HPDE6-E6E7 (cell line): ENCODE measurements around the gene NCAM1.
"Not testable (repeated sequence)": the region's sequence is repeated elsewhere in the genome, so short reads cannot be mapped to it uniquely, and the experiment has no call there.

ENCODE experiments used
- DNase-seq: peaks from one replicate; pipeline ENCODE4 v3.0.0; 2011; ENCODE audit warnings: missing footprints; ENCODE audit errors: extremely low spot score

NCAM1 gene

DNA sequence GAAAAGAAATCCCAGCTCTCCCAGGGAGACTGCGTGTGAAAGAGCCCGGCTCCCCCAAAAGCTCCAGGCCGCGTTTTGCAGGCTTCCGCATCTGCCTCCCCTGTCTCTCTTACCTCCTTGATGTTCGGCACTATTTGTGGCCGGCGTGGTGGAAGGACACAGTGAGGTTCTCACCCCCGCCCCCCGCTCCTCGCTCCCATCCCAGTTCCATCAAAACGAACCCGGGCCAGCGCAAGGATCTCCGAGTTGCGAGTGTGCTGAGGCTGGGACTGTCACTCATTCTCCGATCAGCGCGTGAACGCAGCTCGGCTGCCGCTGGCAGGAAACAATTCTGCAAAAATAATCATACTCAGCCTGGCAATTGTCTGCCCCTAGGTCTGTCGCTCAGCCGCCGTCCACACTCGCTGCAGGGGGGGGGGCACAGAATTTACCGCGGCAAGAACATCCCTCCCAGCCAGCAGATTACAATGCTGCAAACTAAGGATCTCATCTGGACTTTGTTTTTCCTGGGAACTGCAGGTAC, at the start of gene NCAM1:
TSS of gene NCAM1 (plus strand) at position 275 of the 523 bp plus-strand sequence.
- no peak for DNase-seq

DNA sequence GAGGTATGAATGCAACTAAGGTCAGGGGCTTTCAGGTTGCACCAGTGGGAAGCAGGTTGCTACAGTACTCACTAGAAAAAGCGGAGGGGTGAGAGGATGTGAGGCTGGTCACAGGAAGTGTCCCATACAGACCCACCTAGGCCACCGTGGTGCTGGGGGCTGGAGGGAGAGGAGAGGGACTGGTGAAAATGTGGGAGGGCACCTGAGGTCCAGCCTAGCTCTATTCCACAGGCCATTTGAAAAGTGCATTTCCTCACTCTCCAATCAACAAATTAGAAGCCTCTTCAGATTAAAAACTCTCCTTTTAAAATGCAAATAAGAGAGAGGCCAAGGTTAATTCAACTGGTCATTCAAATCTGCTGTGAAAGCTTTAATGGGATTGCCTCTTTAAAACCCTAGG, 38.6 kb upstream of the NCAM1 start:
- no peak for DNase-seq

DNA sequence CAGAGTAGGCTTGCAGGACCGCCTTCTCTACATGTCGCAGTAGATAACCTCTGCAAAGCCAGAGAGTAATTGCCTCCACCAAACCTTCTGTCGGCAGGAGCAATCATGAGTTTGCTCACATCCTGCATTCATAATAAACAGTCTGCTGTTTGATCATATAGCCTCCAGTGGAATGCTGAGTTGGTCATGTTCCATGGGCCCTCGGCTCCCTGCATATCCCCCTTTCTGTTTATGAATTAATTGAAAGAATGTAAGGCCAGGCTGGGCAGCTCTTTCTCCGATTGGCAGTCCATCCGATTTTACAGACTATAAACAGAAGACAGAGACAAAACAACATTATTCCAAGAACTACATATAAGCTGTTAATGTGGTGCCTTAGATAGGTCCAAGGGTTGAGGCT, 36.4 kb upstream of the NCAM1 start:
- DNase-seq: not testable (repeated sequence)

DNA sequence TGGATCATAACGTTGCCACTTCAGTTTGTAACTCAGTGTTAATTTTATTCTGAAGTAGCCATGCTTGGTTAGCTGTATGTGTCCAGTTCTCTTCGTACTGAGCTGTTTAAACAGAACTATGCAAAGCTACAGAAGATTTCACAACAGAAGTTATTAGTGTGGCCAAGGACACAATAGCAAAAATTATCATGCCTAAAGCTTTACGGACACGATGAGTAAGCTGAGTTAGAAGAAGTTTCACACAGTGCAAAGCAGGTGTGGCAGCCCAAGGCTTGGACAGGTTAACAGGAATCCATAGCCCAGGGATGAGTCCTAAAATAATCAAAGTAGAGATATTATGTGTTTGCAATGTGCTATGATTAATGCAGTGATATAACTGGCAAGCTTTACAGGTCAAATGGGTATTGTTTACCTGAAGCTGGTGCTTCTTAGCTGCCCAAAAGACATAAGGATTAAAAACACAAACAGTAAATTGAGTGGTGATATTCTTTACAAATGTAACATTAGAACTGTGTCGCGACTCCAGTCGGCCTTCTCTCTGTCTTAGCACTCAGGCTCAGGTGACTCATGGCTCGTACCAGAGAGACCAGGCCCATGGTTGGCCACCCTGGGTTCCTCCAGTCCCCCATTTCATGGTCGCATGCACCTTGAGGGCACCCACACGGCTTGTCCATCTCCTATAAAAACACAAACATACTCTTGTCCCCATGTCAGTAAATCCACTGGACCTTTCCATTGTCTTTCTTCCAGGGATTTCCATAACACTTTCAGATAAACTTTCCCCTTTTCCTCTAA, 35.5 kb upstream of the NCAM1 start:
- DNase-seq: no peak

DNA sequence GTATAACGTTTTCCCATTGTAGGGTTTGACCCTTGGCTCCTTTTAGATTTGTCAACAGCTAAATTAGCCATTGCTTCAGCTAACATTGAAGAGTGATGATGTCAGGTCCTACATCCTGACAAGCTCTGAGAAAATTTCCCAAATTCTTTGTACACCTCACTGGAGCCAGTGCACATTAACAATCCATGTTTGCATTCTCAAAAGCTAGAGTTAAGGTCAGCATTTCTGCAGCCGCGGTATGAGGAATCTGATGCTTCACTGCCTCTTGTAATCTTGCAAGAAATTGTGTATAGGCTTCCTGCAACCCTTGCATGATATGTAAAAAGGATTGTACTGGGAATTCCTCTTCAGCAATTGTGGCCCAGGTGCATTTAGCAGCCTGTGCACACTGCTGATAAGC, 33.1 kb upstream of the NCAM1 start:
- no peak for DNase-seq

DNA sequence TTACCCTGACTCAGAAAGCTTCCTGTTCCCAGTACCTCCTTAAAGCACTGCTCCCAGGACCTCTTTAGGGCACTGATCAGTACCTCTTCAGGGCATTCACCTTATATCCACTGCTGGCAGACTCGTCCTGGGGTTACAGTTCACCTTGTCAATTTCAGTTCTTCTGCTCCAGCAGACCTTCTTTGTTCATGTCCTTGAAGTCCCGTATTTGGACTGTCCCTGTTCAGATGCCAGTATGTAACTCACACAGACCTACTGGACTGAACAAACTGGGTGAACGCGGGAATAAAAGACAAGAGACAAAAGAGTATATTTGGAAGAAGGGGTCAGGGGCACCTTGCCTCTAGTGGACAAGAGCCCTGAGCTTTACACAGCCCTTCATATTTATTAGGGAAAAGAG, 31.8 kb upstream of the NCAM1 start:
- no peak for DNase-seq

DNA sequence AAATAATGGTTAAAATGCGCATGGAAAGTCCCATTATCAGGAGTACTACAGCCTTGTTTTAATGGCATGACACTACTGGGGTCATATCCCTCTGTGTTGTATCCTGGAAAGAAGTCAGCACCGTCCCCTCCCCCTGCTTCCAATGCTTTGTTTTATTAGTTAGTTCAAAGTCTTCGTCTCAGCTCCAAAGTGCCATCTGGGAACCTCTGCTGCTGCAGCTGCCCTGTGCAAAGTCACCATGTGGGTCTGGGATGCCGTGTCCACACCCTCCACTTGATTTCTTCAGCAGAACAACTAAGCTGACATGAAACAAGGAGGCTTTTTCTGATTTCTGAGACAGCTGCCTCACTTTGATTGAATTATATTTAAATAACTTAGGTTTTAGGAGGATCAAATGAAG, 29.5 kb upstream of the NCAM1 start:
- DNase-seq: no peak

DNA sequence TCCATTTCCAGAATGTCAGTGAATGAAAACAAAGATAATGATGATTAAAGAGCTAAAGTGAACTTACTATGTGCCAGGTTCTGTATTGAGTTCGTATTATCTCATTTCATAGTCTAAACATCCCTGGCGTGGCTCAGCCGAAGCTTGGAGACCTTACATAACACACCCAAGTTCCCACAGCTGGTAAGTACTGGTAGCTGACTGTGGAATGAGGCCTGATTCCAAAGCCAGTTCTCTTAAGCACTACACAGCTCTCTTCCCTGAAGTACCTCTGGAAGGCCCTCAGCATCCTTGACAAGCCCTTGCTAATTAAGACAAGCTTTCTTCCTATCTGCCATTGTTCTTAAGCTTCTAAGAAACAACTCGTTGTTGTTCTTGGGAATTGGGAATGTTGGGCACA, 28.6 kb upstream of the NCAM1 start:
- no peak for DNase-seq

DNA sequence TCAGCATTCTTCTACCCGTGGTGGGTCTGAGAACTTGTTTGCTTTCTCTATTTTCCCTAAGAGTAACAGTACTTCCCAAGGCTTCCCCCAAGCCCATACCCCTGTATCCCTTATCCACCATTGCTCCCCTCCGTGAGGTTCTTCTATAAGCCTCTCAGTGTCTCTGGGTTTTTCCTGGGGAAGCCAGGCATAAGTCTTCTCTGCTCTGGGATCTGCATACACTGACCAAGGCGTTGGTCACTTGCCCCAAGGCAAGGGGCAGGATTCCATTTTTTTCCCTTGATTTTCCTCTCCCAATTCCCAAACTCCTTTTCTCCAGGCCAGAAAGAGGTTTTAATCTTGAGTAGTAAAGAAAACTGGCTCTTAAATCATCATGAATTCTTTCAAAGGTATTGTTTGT, 27.2 kb upstream of the NCAM1 start:
- DNase-seq: no peak

DNA sequence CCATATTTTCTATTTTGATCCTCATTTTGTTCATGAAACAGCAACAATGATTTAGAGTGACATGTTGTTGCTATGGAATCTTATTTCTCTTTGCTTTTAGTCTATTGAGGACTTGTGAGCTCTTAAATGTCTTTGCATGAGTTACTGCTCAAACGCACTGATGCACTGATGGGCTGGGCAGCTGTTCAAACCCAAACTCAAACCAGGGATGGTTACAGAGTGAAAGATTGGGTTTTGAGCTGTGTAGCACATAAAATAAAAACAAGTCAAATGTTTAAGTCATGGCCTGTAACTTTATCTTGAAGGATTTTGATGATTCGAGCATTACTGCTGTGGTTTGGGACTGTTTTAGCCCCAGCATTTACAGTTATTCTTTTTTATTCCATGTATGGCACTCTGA, 20.1 kb upstream of the NCAM1 start:
- DNase-seq: no peak

DNA sequence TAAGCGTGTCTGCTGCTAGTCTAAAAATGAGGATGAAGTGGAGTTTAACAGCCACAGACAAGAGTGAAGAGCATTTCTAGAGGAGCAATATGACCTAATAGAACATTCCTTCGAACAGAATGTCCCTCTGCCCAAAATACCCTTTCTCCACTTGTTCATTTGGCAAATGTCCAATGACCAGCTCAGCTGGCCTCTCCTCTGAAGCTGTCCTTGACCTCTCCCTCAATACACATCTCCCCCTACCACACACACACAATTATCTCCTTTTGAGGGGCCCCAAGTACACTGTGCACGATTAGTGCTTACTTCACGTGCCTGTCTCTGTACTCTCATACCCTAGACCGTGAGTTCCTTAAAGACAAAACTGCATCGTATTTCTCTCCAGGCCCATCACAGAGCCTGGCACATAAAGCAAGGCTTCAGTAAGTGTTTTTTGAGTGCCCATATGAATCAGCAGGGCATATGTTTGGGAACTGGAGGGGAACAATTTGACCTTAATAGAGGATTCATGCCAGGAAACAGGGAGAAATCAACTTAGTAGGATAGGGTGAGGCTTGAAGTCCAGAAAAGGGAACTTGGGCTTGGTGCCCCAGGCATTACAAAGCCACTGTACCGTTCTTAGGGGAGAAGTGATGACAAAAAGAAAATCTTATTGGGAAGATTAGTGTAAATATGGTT, 18.1 kb upstream of the NCAM1 start:
- DNase-seq: no peak

DNA sequence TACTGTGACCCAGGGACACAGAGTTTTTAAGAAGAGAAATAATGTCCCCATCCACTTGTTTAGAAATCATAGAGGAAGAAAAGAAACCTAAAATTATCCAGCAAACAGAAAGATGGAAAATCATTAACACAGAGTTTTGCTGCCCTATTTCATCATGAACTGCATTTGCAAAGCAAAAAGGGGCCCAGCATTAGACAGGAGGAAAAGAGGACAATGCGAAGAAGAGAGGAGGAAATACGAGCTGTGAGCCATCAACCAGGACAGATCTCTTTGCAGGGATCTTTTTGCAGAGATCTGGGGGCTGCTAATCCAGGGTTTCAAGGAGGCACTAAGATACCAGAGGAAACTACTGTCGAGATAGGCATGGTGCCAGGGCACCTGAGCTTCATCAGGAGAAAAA, 14.4 kb upstream of the NCAM1 start:
- no peak for DNase-seq

DNA sequence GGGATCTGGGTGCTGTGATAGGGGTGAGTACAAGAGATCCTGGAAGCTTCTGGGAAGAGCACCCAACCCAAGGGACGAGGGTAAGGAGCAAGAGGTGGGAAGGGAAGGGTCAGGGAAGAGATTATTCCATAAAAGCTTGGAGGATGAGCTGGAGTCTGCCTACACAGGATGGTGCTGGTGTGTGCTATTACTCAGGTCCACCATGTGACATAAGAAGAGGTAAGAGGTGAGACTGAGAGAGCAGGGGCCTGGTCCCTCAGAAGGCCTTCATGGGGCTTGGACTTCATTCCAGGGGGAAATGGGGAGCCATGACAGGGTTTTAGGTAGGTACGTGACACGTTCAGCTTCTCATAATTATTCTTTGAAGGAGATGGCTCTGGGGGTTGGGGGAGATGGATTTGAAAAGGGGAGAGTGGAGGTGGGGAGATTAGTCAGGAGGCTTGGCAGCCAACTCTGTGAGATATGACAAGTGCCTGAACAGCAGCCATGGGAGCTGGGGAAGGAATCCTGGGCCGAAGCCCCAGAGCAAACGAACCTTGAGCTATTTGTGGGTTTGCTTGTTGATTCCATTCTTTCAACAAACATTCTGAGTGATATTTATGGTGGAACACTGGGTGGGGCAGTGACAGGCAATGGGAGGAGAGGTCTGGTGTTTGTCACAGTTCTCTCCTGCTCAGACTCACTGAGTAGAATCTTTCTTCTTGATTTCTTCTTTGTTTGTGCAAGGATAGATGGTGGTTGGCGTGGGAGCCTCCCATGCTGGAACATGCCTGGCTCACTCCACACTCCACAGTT, 11.2 kb upstream of the NCAM1 start:
- no peak for DNase-seq

DNA sequence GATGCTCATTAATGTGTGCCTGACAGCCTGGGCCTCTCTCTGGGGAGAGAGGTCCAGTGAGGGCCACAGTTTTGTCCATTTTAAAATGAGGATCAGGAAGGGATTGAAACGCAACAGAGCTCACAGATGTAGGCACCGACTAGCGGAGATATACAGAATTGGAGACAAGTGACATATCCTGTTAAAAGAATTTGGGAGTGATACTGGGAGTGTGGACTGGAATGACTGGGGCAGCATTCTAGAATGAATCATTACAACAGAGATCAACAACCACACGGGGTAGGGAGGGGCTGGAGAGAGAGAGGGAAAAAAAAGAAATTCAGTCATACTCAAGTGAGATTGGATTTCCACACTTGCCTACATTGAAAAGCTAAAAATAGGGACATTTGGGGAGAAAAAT, 2.5 kb upstream of the NCAM1 start:
- DNase-seq: no peak

DNA sequence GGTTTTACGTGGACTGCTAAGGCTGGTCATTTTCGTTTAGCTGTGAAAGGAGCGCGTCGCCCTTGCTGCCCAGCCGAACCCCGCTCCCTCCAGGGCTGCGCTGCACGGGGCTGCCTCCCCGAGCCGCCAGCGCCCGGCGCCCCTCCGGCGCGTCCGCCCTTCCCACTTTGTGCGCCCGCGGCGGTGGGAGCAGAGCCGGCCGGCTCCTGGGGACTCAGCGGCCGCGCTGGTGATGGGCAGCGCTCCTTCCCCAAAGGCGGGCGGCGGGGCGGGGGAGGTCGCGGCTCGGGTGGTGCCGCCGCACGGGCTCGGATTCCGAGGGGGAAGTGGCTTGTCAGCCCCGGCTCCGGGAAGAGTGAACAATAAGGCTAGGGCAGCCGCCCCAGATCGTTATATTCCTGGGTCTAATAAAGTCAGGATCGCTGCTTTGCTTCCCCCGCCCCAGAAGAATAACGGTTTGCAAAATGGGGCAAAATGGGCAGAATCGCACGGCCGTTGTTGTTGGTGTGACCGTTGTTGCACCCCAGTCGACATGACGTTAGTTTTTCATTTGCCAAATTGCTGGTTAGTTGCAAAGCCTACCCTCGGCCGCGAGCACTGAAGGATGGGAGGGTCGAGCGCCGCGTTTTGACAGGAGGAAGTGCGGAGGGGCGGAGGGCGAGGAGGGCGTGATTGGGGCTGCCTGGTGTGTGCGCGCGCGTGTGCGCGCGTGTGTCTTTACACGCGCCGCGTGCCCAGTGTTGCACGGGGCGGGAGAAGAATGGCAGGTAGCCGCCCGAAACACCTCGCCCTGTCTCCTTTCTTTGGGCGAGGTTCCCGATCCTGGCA, 745 bp downstream of the NCAM1 start:
- DNase-seq: no peak

DNA sequence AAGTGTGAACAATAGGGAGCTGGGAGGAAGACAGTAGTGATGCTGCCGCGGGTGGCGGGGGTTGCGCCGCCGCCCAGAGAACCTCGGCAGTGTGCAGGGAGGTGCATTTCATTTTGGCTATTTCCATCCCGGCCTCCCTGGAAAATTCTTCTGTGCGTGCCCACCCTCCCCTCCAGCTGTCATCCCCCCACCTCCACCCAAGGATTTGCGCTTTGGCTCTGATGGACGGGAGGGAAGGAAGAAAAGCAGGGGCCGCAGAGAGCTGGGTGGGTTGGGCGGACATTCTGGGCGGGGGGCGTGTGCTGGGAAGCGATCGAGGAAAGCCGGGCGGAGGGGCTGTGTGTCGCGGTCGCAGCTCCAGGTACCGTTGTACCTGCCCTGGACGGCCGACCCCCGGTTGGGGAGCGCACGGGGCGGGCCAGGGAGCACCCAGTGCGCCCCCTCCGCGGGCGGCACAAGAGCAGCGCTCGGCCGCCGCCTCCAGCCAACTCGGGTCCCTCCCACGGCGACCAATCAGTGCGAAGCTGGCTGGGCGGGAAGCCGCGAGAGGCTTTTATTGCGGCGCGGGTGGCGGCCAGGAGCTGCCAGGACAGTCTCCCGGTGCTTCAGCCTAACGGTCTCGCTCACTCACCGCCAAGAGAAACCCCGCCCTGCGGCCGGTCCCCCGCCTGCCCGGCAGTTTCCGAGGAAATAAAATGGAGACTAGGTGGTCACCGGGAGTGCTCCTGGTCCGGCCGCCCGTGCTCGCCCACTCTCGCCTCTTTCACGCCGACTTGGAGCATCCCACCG, 1.6 kb downstream of the NCAM1 start:
- no peak for DNase-seq

DNA sequence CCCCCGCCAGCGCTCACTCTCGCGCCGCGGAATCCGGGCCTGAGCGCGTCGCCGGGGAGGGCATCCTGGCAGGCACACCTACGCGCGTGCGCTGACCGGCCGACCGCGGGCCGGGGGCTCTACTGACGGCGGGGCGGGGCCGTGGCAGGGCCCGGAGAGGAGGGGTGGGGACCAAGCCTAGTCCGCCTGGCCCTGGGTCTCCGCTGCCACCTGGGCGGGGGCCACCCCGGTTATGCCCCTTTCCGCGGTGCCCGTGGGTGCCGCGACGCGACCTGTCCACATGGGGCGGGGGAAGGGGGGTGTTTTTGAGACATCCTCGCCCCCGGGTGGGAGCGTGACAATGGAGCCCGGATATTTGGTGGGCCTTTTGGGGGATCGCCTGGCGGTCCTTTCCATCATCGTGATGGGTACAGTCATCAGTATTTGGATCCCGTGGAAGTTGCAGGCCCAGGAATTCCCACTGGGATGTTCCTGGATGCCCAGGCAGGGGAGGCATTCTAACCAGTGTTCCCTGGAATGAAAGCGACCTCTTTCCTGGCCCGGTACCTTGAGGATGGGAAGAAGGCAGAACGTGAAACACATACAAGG, 2.2 kb downstream of the NCAM1 start:
- no peak for DNase-seq

DNA sequence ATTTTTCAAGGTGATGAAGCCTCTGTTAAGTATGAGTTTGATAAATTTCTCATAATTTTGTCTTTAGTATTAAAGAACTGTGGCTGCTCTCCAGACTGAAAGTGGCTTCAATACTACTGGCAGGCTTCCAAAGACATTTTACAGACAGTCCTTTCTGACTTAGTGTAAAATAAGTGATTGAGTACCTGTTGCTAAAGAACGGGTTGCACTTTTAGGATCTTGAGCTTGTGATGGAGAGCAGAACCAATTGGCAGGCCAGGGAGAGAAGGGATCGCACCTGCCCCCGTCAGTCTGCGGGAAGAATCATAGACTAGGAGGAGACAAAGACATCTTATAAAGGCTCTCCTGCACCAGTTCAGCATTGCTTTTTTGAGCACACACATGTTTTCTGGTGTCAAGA, 4.4 kb downstream of the NCAM1 start:
- no peak for DNase-seq

DNA sequence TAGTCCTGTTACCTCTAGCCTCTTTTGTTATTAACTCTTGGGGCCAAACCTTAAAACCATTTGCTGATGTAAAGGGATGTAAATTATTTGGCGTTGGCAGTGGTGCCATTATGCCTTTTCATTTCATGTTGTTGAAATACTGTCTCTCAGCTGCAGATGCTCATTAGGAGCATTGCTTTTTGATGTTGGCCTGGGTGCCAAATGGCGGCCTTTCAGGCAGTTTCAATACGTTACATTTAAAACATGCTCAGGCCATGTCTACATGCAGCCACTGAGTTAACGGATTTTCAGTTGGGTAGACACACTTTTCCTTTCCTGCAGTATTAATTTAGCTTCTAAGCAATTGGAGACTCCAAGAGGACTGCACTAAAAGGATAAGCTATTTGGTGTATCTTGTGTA, 5.3 kb downstream of the NCAM1 start:
- no peak for DNase-seq

DNA sequence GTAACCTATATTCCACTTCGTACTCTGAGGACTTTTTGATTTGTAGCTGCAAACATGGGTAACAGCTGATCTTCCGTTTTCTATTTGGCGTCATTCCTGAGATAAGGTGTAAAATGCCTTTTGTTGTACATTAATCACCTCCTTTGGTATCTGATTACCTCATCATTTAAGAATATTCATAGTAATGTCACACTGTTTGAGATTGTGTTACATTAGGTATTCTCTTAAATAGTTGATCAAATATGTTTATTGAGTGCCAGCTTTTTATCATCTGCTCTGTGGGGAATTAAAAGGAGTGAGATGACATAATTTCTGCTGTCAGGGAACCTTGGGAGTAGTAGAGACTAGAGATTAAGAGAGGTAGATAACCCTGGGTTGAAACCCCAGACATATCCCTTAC, 5.9 kb downstream of the NCAM1 start:
- DNase-seq: no peak
